Coronary artery (tissue), 2 donors: ENCODE data around the gene FADS3.
A peak's percentile ranks its signal among the peaks of the same experiment; 100 is the strongest.

Experiments used
- DNase-seq: peaks from one replicate; pipeline ENCODE4 v3.0.0-alpha.2; 2017; ENCODE audit warnings: low spot score
- H3K27ac ChIP-seq, 2 donors: fragments of 200-600 bp; sonication (generic); one replicate each; pipeline ENCODE4 v1.5.1; 2016 to 2019
- H3K4me3 ChIP-seq: fragments of 200-600 bp; sonication (generic); 2 replicates; pipeline ENCODE4 v1.5.1; 2016; ENCODE audit warnings: mild to moderate bottlenecking, moderate library complexity
- CTCF ChIP-seq: fragments of 200-600 bp; sonication (generic); IDR thresholded peaks from one replicate; pipeline ENCODE4 v1.5.1; 2019; ENCODE audit warnings: antibody characterized with exemption

FADS3 gene

DNA sequence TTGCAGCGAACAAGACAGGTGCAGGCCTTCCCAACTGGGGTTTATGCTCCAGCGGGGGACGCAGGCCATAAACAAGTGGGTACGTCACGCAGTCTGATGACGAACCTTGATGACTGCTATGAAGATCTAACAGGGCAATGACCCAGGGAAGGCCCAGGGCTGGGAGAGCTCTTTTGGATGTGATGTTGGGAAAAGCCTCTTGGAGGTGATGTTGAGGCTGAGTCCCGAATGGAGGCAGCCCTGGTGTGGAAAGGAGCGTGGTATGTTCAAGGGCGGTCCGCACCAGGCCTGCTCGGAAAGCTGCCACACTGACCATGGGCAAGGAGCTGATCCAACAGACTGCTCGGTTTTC, 57.4 kb downstream of the FADS3 start:
- no peak overlapping the region for H3K4me3 ChIP-seq

DNA sequence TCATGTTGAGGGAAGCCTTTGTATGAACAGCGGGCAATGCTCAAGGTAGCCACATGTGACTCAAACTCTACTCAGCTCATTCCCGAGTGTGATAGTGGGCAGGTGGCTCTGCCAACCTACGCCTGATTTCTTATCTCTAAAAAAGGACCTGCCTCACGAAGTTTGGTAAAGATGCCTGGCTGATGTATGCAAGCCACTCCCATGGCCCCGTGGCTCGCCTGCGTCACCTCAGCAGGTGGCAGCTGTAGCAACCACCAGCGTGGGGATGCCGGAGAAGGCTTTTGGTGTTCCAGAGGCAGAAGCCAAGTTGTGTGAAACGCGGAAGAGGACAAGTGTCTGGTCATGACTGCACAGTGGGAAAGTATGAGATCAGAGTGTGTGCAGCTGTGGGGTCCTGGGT, 57.9 kb downstream of the FADS3 start:
- no peak for DNase-seq
- TF ChIP-seq CTCF = no peak
- no peak overlapping the region for H3K4me3 ChIP-seq
- peak overlapping the region in 1 of 2 donors; percentile 95 for H3K27ac ChIP-seq

More for the DNA sequence above, 57.4 kb downstream of the FADS3 start:
- peak overlapping the region; percentile 69 to 95 for H3K27ac ChIP-seq
- no peak for DNase-seq
- no peak for TF ChIP-seq CTCF

- H3K4me3 ChIP-seq = no peak overlapping the region
- TF ChIP-seq CTCF = no peak
- no peak for DNase-seq
- H3K27ac ChIP-seq = peak overlapping the region in 1 of 2 donors; percentile 95
Observed at GRCh38 chr11:61832754-61833153, 58.6 kb downstream of the FADS3 start.

DNA sequence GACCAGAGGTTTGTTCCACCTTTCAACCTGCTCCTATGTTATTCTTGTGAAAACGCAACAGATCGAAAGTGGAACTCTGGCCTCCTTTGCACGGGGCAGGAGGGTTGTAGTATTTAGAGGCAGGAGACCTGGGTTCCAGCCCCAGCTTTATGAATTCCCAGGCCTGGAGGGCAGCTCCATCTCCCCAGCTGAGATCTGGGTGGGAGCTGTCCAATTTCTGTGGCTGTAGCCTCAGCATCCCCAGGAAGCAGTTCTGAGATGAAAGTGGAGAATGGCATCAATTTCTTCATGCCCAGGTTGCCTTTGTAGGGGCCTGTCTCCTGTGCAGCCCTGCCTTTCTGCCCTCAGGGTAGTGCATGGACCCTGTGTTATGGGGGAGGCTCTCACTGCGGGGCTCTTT, 59.1 kb downstream of the FADS3 start:
- H3K4me3 ChIP-seq = no peak overlapping the region
- H3K27ac ChIP-seq = peak overlapping the region; percentile 75 to 95
- no peak for DNase-seq
- no peak for TF ChIP-seq CTCF

DNA sequence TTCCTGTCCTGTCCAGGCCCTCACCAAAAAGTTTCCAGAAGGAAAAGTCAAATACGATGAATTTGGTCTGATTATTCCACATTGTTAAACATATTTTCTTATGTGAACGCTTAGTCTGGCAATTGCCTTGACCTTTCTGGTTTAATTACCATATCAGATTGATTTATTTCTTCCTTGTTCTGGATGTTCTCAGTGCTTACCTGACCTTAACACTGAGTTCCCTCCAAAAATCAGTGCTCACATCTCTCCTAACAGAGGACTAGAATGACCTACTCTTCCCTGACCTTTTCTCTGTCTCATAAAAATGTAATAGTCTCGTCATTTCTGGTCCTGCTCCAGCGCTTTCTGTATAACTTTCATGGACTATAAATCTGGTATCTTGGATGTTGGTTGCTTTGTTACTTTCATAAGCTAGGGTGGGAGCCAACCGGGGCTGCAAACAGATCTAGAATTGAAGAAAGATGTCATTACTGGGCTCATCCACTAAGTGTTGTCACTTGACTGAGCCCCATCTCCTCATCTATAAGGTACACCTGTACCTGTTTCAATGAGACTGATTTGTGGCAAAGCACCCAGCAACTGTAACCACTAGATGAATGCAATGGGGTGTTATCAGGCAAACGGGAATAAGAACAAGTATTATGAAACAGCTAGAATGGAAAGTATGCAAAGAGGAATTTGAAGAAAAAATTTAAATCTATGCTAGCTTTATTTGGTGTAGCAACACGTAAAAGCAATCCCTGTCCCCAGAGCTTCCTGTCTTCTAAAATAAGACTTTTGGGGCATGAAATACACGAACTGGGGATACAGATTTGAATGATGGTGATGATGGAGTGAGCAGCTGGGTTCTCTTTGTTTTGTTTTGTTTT, 60.9 kb downstream of the FADS3 start:
- peak overlapping the region; percentile 75 to 95 for H3K27ac ChIP-seq
- H3K4me3 ChIP-seq = peak overlapping the region; percentile 89
- no peak for DNase-seq
- TF ChIP-seq CTCF = no peak

DNA sequence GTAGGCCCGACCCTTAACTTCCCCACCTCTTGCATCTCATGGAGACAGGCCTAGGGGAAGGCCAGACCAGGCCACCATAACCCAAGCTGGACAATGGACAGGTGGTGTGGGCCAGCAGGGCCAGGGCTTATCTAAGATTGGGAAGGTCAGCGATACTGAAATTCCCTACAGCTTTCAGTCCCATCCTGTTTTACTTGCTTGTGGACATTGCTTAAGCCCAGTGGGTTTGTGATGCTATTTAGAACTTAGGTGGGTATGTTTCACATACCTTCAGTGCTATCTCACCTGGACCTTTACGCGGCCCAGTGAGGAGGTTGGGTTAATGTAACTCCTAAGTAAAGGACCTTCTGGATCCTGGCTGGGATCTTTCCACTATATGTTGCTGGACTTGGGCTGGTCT, 61.5 kb downstream of the FADS3 start:
- TF ChIP-seq CTCF = no peak
- Histone ChIP-seq H3K4me3 (peak overlapping the region; percentile 89), H3K27ac (peak overlapping the region; percentile 75 to 95)
- no peak for DNase-seq
